MM.1S (cell line): ENCODE results near the gene GABRG3.

Source experiments
- DNase-seq: peaks from one replicate; pipeline ENCODE4 v3.0.0-alpha.2; 2015
- H2AFZ ChIP-seq: fragments of 300-600 bp; sonication (generic); 2 replicates; pipeline ENCODE4 v1.6.0; 2016; ENCODE audit warnings: antibody characterized with exemption, low read length
- H3F3A ChIP-seq: fragments of 300-600 bp; sonication (generic); 2 replicates; pipeline ENCODE4 v1.6.1; 2016; ENCODE audit warnings: mild to moderate bottlenecking, antibody characterized with exemption, low read length, moderate library complexity, mixed read lengths; ENCODE audit not compliant: insufficient read depth
- H3K27ac ChIP-seq: fragments of 300-600 bp; sonication (generic); 2 replicates; pipeline ENCODE4 v1.5.1; 2016; ENCODE audit warnings: mild to moderate bottlenecking, low read length
- H3K27me3 ChIP-seq: fragments of 300-600 bp; sonication (generic); replicated peaks from 2 replicates; pipeline ENCODE4 v1.6.0; 2016; ENCODE audit warnings: low read length; ENCODE audit not compliant: insufficient read depth
- H3K36me3 ChIP-seq: fragments of 300-600 bp; sonication (generic); replicated peaks from 2 replicates; pipeline ENCODE4 v1.6.1; 2016; ENCODE audit warnings: mild to moderate bottlenecking, low read length, mixed read lengths; ENCODE audit not compliant: insufficient read depth
- H3K4me1 ChIP-seq: fragments of 300-600 bp; sonication (generic); 2 replicates; pipeline ENCODE4 v1.6.1; 2016; ENCODE audit warnings: low read length, mixed read lengths
- H3K4me2 ChIP-seq: fragments of 300-600 bp; sonication (generic); 2 replicates; pipeline ENCODE4 v1.6.0; 2016; ENCODE audit warnings: low read depth, low read length
- H3K4me3 ChIP-seq: fragments of 300-600 bp; sonication (generic); 2 replicates; pipeline ENCODE4 v1.5.1; 2016; ENCODE audit warnings: low read length, mixed read lengths
- H3K79me2 ChIP-seq: fragments of 300-600 bp; sonication (generic); 2 replicates; pipeline ENCODE4 v1.6.1; 2016; ENCODE audit warnings: mixed run types, low read length, mixed read lengths
- H3K9ac ChIP-seq: fragments of 300-600 bp; sonication (generic); 2 replicates; pipeline ENCODE4 v1.6.1; 2016; ENCODE audit warnings: low read length, mixed read lengths
- H3K9me2 ChIP-seq: fragments of 300-600 bp; sonication (generic); replicated peaks from 2 replicates; pipeline ENCODE4 v1.6.1; 2016; ENCODE audit warnings: mild to moderate bottlenecking, low read length, mixed read lengths; ENCODE audit not compliant: insufficient read depth
- H3K9me3 ChIP-seq: fragments of 300-600 bp; sonication (generic); replicated peaks from 2 replicates; pipeline ENCODE4 v1.6.1; 2016; ENCODE audit warnings: mild to moderate bottlenecking, low read length, mixed read lengths; ENCODE audit not compliant: insufficient read depth
- H4K20me1 ChIP-seq: fragments of 300-600 bp; sonication (generic); 2 replicates; pipeline ENCODE4 v1.6.1; 2016; ENCODE audit warnings: mild to moderate bottlenecking, low read length, moderate library complexity, mixed read lengths; ENCODE audit not compliant: insufficient read depth
- CTCF ChIP-seq: fragments of 300-600 bp; sonication (generic); IDR thresholded peaks from 2 replicates; pipeline ENCODE4 v1.5.1; 2016; ENCODE audit warnings: antibody characterized with exemption, low read length, mixed read lengths
- EZH2 ChIP-seq: fragments of 300-600 bp; sonication (generic); optimal IDR thresholded peaks from 2 replicates; pipeline ENCODE3; 2017; ENCODE audit warnings: low read depth, mild to moderate bottlenecking, antibody characterized with exemption, low read length, mixed read lengths
- EZH2phosphoT487 ChIP-seq: fragments of 300-600 bp; sonication (generic); IDR thresholded peaks from 2 replicates; pipeline ENCODE4 v1.6.1; 2018; ENCODE audit warnings: antibody characterized with exemption, low read length

GABRG3 gene

GRCh38 chr15:26981492-26981891 lies 10.5 kb downstream of the GABRG3 start:
- TF ChIP-seq EZH2phosphoT487 (no peak), CTCF (no peak), EZH2 (no peak)
- H3K4me2 ChIP-seq = no peak overlapping the region

GRCh38 chr15:26983822-26984221 lies 12.8 kb downstream of the GABRG3 start:
- DNase-seq = no peak

More at GRCh38 chr15:26981492-26981891, 10.5 kb downstream of the GABRG3 start:
- Histone ChIP-seq H4K20me1 (no peaks in the 10 kb centered on the region), H2AFZ (no peak overlapping the region), H3K36me3 (no peaks in the 10 kb centered on the region), H3K9me2 (no peaks in the 10 kb centered on the region), H3K79me2 (no peaks in the 10 kb centered on the region), H3K4me3 (no peak overlapping the region), H3K9me3 (no peaks in the 10 kb centered on the region), H3K9ac (no peak overlapping the region), H3K4me1 (no peaks in the 10 kb centered on the region), H3K27ac (no peak overlapping the region), H3F3A (no peaks in the 10 kb centered on the region), H3K27me3 (no peaks in the 10 kb centered on the region)
- no peak for DNase-seq

GRCh38 chr15:26985050-26985449 lies 14.1 kb downstream of the GABRG3 start:
- DNase-seq = no peak
- TF ChIP-seq EZH2 = no peak
- no peak for TF ChIP-seq EZH2phosphoT487
- TF ChIP-seq CTCF = no peak
- no peaks in the 10 kb centered on the region for H3K4me1 ChIP-seq

More at GRCh38 chr15:26983822-26984221, 12.8 kb downstream of the GABRG3 start:
- no peak overlapping the region for H3K4me3 ChIP-seq
- no peaks in the 10 kb centered on the region for H3K9me3 ChIP-seq
- H3K79me2 ChIP-seq = no peaks in the 10 kb centered on the region
- no peaks in the 10 kb centered on the region for H4K20me1 ChIP-seq
- no peak for TF ChIP-seq EZH2
- TF ChIP-seq CTCF = peak; percentile 13
- no peak for TF ChIP-seq EZH2phosphoT487
- no peaks in the 10 kb centered on the region for H3F3A ChIP-seq
- H3K27me3 ChIP-seq = no peaks in the 10 kb centered on the region
- H3K36me3 ChIP-seq = no peaks in the 10 kb centered on the region
- H3K27ac ChIP-seq = no peak overlapping the region
- H3K4me1 ChIP-seq = no peaks in the 10 kb centered on the region
- no peak overlapping the region for H3K9ac ChIP-seq
- no peak overlapping the region for H2AFZ ChIP-seq
- H3K4me2 ChIP-seq = no peak overlapping the region
- H3K9me2 ChIP-seq = no peaks in the 10 kb centered on the region

More at GRCh38 chr15:26985050-26985449, 14.1 kb downstream of the GABRG3 start:
- no peak overlapping the region for H2AFZ ChIP-seq
- no peaks in the 10 kb centered on the region for H3F3A ChIP-seq
- H3K4me3 ChIP-seq = no peak overlapping the region
- no peak overlapping the region for H3K9ac ChIP-seq
- no peak overlapping the region for H3K27ac ChIP-seq
- H3K4me2 ChIP-seq = no peak overlapping the region
- H4K20me1 ChIP-seq = no peaks in the 10 kb centered on the region
- H3K9me2 ChIP-seq = no peaks in the 10 kb centered on the region
- H3K9me3 ChIP-seq = no peaks in the 10 kb centered on the region
- no peaks in the 10 kb centered on the region for H3K27me3 ChIP-seq
- no peaks in the 10 kb centered on the region for H3K79me2 ChIP-seq
- no peaks in the 10 kb centered on the region for H3K36me3 ChIP-seq
